ENCODE data around the gene REV1. TPM values are rescaled to one million over a fixed set of nuclear protein-coding genes. Genes with fewer than 3 reads are reported as not detected.

REV1 gene
- polyA plus RNA-seq, 1 donor, result 44.0 TPM

DNA sequence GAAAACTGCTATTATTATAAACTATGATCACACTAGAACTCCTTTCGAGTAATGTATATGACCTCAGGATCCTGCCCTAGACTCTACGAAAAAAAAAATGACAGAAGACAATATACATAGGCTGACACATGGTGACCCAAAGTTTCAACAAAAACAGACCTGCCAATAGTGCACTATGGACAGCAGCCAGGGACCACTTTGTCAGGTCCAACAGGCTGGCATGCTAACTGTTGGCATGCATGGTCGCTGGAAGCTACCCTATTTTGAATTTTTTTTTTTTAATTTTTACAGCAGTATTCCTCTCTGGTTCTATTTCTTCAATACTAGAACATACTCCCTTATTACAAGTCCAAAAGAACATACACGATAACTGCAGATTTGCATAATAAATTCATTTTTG lies 38.1 kb downstream of the REV1 start:
- H3K9me3 ChIP-seq (ENCODE audit: control insufficient read depth, low read depth, low read length), result no peaks in the 10 kb centered on the region
- no peak for DNase-seq
- no peaks in the 10 kb centered on the region for H3K4me1 ChIP-seq (ENCODE audit: control insufficient read depth, insufficient read depth, low read length)
- WGBS (ENCODE audit: insufficient coverage, low lambda C conversion rate), result 100% methylated on average over 2 of the region's 4 CpGs
- no peak overlapping the region for H3K27ac ChIP-seq (ENCODE audit: low read length)
- H3K27me3 ChIP-seq (ENCODE audit: control insufficient read depth, insufficient read depth, low read length), result no peaks in the 10 kb centered on the region
- peaks cover 53% of the 10 kb centered on the region for H3K36me3 ChIP-seq (ENCODE audit: control insufficient read depth, insufficient read depth, low read length)
- H3K4me3 ChIP-seq (ENCODE audit: low read length), result no peak overlapping the region

DNA sequence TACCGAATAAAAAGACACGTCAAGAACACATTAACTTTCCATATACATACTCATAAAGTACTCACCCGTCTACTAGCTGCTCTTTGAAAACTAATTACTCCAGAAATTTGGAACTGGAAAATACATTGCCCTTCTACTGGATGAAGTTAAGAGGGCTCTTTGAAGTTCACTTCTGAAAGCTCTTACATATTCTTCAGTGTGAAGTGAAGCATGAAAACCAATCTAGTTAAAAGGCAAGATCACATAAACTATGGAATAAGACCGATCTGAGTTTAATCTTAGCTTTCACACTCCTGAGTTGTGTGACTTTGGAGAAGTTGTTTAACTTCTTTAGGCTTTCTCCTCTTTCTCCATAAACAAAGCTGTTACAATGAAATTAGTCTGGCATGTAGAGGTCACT lies 38.5 kb downstream of the REV1 start:
- no peaks in the 10 kb centered on the region for H3K4me1 ChIP-seq (ENCODE audit: control insufficient read depth, insufficient read depth, low read length)
- peaks cover 53% of the 10 kb centered on the region for H3K36me3 ChIP-seq (ENCODE audit: control insufficient read depth, insufficient read depth, low read length)
- H3K4me3 ChIP-seq (ENCODE audit: low read length), result no peak overlapping the region
- 72% methylated on average over 3 of the region's 4 CpGs for WGBS (ENCODE audit: insufficient coverage, low lambda C conversion rate)
- no peaks in the 10 kb centered on the region for H3K27me3 ChIP-seq (ENCODE audit: control insufficient read depth, insufficient read depth, low read length)
- no peaks in the 10 kb centered on the region for H3K9me3 ChIP-seq (ENCODE audit: control insufficient read depth, low read depth, low read length)
- no peak for DNase-seq
- H3K27ac ChIP-seq (ENCODE audit: low read length), result no peak overlapping the region

DNA sequence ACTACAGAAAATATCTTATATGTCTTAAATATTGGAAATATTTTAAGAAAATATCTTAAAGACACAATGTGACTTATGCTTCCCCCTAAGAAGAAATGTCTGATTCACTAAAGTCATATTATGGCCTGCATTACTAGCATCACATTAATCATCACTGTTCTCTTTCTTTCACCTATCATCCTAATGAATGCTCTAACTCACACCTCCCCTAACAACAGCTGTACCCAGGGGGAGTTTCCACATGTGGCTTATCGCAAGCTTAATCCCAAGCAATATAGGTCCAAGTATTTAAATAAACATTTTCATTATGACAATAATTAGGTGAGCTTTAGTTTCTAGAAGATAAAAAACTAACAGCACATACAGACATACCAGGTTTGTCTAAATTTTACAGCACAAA lies 39.6 kb downstream of the REV1 start:
- H3K27ac ChIP-seq (ENCODE audit: low read length), result no peak overlapping the region
- no peaks in the 10 kb centered on the region for H3K27me3 ChIP-seq (ENCODE audit: control insufficient read depth, insufficient read depth, low read length)
- no peaks in the 10 kb centered on the region for H3K9me3 ChIP-seq (ENCODE audit: control insufficient read depth, low read depth, low read length)
- DNase-seq, result no peak
- no peak overlapping the region for H3K4me3 ChIP-seq (ENCODE audit: low read length)
- no CpG with 5 or more reads among the region's 1 CpG for WGBS (ENCODE audit: insufficient coverage, low lambda C conversion rate)
- no peaks in the 10 kb centered on the region for H3K4me1 ChIP-seq (ENCODE audit: control insufficient read depth, insufficient read depth, low read length)
- peaks cover 43% of the 10 kb centered on the region for H3K36me3 ChIP-seq (ENCODE audit: control insufficient read depth, insufficient read depth, low read length)

DNA sequence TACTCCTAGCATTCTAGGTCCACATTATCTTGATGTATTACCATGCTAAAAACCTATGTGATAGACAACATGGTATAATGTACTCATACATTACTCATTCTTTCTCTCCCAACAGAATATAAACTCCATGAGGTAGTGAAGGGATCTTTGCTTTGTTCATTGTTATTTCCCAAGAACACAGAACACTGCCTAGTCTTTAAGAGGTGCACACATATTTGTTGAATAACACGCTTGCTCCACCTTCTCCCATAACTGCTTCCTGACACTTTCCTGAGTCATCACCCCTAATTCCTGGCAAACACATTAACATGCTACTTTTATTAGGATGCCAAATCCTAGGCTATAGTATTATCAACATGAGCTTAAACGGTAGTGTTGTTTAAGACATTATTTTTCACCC lies 41.3 kb downstream of the REV1 start:
- H3K27ac ChIP-seq (ENCODE audit: low read length), result no peak overlapping the region
- no peak for DNase-seq
- H3K4me1 ChIP-seq (ENCODE audit: control insufficient read depth, insufficient read depth, low read length), result no peaks in the 10 kb centered on the region
- no peaks in the 10 kb centered on the region for H3K27me3 ChIP-seq (ENCODE audit: control insufficient read depth, insufficient read depth, low read length)
- H3K9me3 ChIP-seq (ENCODE audit: control insufficient read depth, low read depth, low read length), result no peaks in the 10 kb centered on the region
- H3K4me3 ChIP-seq (ENCODE audit: low read length), result no peak overlapping the region
- WGBS (ENCODE audit: insufficient coverage, low lambda C conversion rate), result 86% methylated on average over 1 of the region's 2 CpGs
- peaks cover 37% of the 10 kb centered on the region for H3K36me3 ChIP-seq (ENCODE audit: control insufficient read depth, insufficient read depth, low read length)

DNA sequence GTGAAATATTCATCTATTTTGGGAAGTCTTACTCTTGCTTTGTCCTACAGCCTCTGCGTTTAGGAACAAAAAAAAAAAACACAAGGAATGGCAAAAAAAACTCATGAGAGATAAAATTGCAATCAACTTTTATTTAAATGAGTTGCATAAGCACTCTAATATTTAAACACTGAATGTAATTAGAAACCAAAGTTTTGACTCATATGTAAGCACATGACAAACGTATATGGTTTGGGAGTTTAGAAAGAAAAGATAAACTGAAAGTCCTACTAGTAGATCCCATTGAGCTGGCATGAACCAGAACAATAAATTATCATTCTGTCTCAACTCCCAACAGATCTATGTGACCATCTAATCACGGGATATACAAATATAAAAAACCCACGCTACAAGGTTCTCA lies 44.8 kb downstream of the REV1 start:
- H3K9me3 ChIP-seq (ENCODE audit: control insufficient read depth, low read depth, low read length), result no peaks in the 10 kb centered on the region
- peaks cover 30% of the 10 kb centered on the region for H3K36me3 ChIP-seq (ENCODE audit: control insufficient read depth, insufficient read depth, low read length)
- no peak for DNase-seq
- WGBS (ENCODE audit: insufficient coverage, low lambda C conversion rate), result no CpG with 5 or more reads among the region's 4 CpGs
- H3K4me3 ChIP-seq (ENCODE audit: low read length), result no peak overlapping the region
- H3K4me1 ChIP-seq (ENCODE audit: control insufficient read depth, insufficient read depth, low read length), result no peaks in the 10 kb centered on the region
- no peak overlapping the region for H3K27ac ChIP-seq (ENCODE audit: low read length)
- no peaks in the 10 kb centered on the region for H3K27me3 ChIP-seq (ENCODE audit: control insufficient read depth, insufficient read depth, low read length)

DNA sequence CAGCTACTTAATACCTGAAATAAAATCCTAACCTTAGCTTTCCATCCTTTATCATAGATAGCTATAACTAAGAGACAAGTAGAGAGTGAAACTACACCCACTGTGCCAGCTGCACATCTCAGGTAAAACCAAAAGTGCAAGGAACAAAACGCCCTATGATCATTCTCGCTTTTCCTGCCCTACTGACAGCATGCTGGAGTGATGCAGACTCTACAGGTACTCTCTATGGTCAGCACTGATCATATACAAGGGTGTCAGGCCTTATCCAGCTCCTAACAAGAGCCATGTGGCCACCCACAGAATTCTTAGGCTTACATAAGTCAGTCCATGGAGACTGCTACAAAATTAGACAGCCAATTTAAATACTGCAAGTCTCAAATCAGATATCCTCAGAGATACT lies 45.6 kb downstream of the REV1 start:
- no peak overlapping the region for H3K27ac ChIP-seq (ENCODE audit: low read length)
- H3K4me1 ChIP-seq (ENCODE audit: control insufficient read depth, insufficient read depth, low read length), result no peaks in the 10 kb centered on the region
- no peaks in the 10 kb centered on the region for H3K27me3 ChIP-seq (ENCODE audit: control insufficient read depth, insufficient read depth, low read length)
- WGBS (ENCODE audit: insufficient coverage, low lambda C conversion rate), result no CpG with 5 or more reads among the region's 2 CpGs
- H3K9me3 ChIP-seq (ENCODE audit: control insufficient read depth, low read depth, low read length), result no peaks in the 10 kb centered on the region
- no peak for DNase-seq
- peaks cover 28% of the 10 kb centered on the region for H3K36me3 ChIP-seq (ENCODE audit: control insufficient read depth, insufficient read depth, low read length)
- no peak overlapping the region for H3K4me3 ChIP-seq (ENCODE audit: low read length)

DNA sequence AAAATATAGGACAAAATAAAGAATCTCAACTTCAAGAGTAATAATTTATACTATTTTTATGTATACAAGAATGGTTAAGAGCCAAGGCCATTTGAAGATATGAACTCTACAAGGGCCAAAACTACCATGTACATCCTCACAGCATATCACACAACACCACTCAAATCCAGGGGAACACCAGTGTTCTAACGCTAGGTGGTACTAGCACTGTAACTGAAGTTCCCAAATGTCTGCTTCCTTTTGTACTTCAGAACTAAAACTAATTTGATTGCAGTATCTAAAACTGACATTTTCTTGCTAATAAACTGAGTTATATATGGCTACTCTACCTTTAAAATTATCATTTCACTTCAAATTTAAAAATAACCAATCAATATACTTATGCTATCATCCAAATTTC lies 47.0 kb downstream of the REV1 start:
- Histone ChIP-seq H3K4me1 (ENCODE audit: control insufficient read depth, insufficient read depth, low read length) (no peaks in the 10 kb centered on the region), H3K27me3 (ENCODE audit: control insufficient read depth, insufficient read depth, low read length) (no peaks in the 10 kb centered on the region), H3K9me3 (ENCODE audit: control insufficient read depth, low read depth, low read length) (no peaks in the 10 kb centered on the region), H3K4me3 (ENCODE audit: low read length) (no peak overlapping the region), H3K27ac (ENCODE audit: low read length) (no peak overlapping the region), H3K36me3 (ENCODE audit: control insufficient read depth, insufficient read depth, low read length) (peaks cover 24% of the 10 kb centered on the region)
- no peak for DNase-seq
- WGBS (ENCODE audit: insufficient coverage, low lambda C conversion rate), result 60% methylated on average over 1 of the region's 1 CpG

DNA sequence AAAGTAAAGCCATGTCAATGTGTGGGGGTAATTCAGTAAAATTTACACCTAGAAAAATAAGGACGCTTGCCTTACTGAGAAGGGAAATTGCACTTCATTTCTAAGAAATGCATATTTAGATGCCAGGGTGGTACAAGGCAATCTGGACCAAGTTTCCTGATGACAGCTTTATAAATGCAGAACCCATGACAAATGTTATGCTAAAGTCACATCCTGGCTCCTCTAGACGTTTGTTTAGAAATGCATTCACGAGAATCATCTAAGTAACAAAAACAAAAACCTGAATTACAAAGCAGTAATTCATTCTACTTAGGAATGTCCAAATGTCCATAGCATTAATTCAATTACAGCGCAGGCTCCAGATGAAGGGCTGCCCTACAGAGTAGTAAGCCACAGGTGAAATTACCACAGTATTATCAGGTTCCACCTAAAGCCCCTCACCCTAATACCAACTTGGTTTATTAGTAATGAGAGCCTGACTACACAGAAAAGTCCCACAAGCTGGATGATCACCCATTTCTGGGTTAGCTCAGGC lies 49.8 kb downstream of the REV1 start:
- Histone ChIP-seq H3K36me3 (ENCODE audit: control insufficient read depth, insufficient read depth, low read length) (peaks cover 25% of the 10 kb centered on the region), H3K27ac (ENCODE audit: low read length) (no peak overlapping the region), H3K4me1 (ENCODE audit: control insufficient read depth, insufficient read depth, low read length) (no peaks in the 10 kb centered on the region), H3K9me3 (ENCODE audit: control insufficient read depth, low read depth, low read length) (no peaks in the 10 kb centered on the region), H3K4me3 (ENCODE audit: low read length) (no peak overlapping the region), H3K27me3 (ENCODE audit: control insufficient read depth, insufficient read depth, low read length) (no peaks in the 10 kb centered on the region)
- DNase-seq, result no peak
- no CpG with 5 or more reads among the region's 4 CpGs for WGBS (ENCODE audit: insufficient coverage, low lambda C conversion rate)

DNA sequence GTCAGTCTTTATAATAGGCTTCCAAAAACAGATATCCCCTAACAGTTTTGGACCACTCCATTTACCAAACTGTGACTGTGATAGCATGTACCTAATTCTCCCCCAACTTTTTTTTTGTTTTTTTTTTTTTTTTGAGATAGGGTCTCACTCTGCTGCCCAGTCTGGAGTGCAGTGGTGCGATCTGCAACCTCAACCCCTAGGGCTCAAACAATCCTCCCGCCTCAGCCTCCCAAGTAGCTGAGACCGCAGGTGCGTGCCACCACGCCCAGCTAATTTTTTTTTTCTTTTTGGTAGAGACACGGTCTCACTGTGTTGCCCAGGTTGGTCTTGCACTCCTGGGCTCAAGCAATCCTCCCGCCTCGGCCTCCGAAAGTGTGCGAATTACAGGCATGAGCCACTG lies 52.9 kb downstream of the REV1 start:
- no peak for DNase-seq
- Histone ChIP-seq H3K4me3 (ENCODE audit: low read length) (no peak overlapping the region), H3K36me3 (ENCODE audit: control insufficient read depth, insufficient read depth, low read length) (peaks cover 31% of the 10 kb centered on the region), H3K9me3 (ENCODE audit: control insufficient read depth, low read depth, low read length) (no peaks in the 10 kb centered on the region), H3K4me1 (ENCODE audit: control insufficient read depth, insufficient read depth, low read length) (no peaks in the 10 kb centered on the region), H3K27ac (ENCODE audit: low read length) (no peak overlapping the region), H3K27me3 (ENCODE audit: control insufficient read depth, insufficient read depth, low read length) (no peaks in the 10 kb centered on the region)
- WGBS (ENCODE audit: insufficient coverage, low lambda C conversion rate), result no CpG with 5 or more reads among the region's 10 CpGs

DNA sequence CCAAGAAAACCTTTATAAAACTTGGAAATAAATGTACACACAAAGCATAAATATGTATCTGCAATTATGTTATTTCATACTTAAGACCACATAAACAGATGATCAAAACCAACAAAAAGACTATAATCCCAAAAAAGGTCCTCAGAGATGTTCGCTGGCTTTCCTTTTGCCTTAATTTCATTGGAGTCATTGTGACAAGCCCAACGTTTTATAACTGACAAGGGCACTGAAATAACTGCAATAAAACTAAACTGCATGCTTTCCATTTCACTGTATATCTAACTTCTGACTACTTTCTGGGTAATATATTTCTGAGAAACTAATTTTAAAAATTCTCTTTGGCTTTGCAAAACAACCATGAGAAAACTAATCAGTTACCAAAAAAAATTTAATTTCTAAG lies 56.5 kb downstream of the REV1 start:
- Histone ChIP-seq H3K36me3 (ENCODE audit: control insufficient read depth, insufficient read depth, low read length) (peaks cover 31% of the 10 kb centered on the region), H3K27ac (ENCODE audit: low read length) (no peak overlapping the region), H3K4me1 (ENCODE audit: control insufficient read depth, insufficient read depth, low read length) (no peaks in the 10 kb centered on the region), H3K4me3 (ENCODE audit: low read length) (no peak overlapping the region), H3K27me3 (ENCODE audit: control insufficient read depth, insufficient read depth, low read length) (no peaks in the 10 kb centered on the region), H3K9me3 (ENCODE audit: control insufficient read depth, low read depth, low read length) (no peaks in the 10 kb centered on the region)
- DNase-seq, result no peak
- 46% methylated on average over 2 of the region's 2 CpGs for WGBS (ENCODE audit: insufficient coverage, low lambda C conversion rate)

DNA sequence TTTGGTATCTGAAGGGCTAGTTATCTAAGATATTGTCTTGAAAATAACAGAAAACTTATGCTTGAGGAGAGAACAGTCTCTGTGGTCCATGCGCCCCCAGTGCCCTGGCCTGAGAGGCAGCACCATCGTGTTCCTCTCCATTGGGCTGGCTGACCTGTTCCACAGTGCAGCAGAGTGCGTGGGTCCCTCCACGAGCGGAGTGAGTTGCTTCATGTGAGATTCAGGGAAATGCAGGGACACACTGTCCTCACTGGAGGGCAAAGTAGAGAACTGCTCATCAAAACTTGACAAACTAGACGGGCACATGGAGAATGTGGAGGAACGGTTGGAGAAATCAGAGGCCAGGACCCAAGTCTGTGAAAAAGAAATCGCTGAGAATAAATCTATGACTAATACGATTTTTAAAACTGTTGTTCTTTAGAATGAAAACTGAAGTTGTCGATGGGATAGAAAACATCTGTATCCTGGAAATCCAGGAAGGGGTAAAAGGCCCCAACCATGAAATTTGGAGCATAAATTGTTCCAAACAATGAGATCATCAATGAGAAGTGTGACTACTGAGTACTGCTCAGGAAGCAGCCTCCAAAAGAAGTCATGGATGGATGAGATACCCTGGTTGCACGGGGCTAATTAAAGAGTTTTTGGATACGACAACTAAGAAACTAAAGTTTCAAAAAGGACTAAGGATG lies 58.1 kb downstream of the REV1 start:
- Histone ChIP-seq H3K27ac (ENCODE audit: low read length) (no peak overlapping the region), H3K36me3 (ENCODE audit: control insufficient read depth, insufficient read depth, low read length) (peaks cover 34% of the 10 kb centered on the region), H3K9me3 (ENCODE audit: control insufficient read depth, low read depth, low read length) (no peaks in the 10 kb centered on the region), H3K4me1 (ENCODE audit: control insufficient read depth, insufficient read depth, low read length) (no peaks in the 10 kb centered on the region), H3K27me3 (ENCODE audit: control insufficient read depth, insufficient read depth, low read length) (no peaks in the 10 kb centered on the region), H3K4me3 (ENCODE audit: low read length) (no peak overlapping the region)
- no peak for DNase-seq
- WGBS (ENCODE audit: insufficient coverage, low lambda C conversion rate), result 87% methylated on average over 5 of the region's 12 CpGs
